Natural killer cell (primary cell): ENCODE results near the gene SUSD2. TPM values are rescaled to one million over a fixed set of nuclear protein-coding genes. Genes with fewer than 3 reads are reported as not detected.

Experiments used
- ATAC-seq, 3 donors: fragments of 150-1000 bp in 2 of 3; fragments of 200-7000 bp in 1 of 3; cut with Tn5 transposase; 1 replicate in 1 of 3; 2 replicates in 2 of 3; pipeline ENCODE4 v1.10.0; 2021; ENCODE audit warnings: mild to moderate bottlenecking in 2 of 3, moderate library complexity in 2 of 3
- DNase-seq, 2 donors: peaks; one replicate each; pipeline versions ENCODE4 v3.0.0 to v3.0.0-alpha.2; 2013 to 2021; ENCODE audit warnings: mixed read lengths in 1 of 2
- H3K27ac ChIP-seq: one replicate; pipeline ENCODE4 v1.5.1; 2013; ENCODE audit warnings: mild to moderate bottlenecking, low read length
- H3K27me3 ChIP-seq: one replicate; pipeline ENCODE4 v1.6.1; 2013; ENCODE audit warnings: low read length; ENCODE audit not compliant: control insufficient read depth, insufficient read depth
- H3K36me3 ChIP-seq: one replicate; pipeline ENCODE4 v1.6.1; 2013; ENCODE audit warnings: low read length; ENCODE audit not compliant: control insufficient read depth, insufficient read depth
- H3K4me1 ChIP-seq: one replicate; pipeline ENCODE4 v1.6.1; 2013; ENCODE audit warnings: low read length; ENCODE audit not compliant: control insufficient read depth, insufficient read depth
- H3K4me3 ChIP-seq: one replicate; pipeline ENCODE4 v1.5.1; 2013; ENCODE audit warnings: low read length
- H3K9me3 ChIP-seq: one replicate; pipeline ENCODE4 v1.6.1; 2013; ENCODE audit warnings: low read length; ENCODE audit not compliant: control insufficient read depth, insufficient read depth
- H3K27ac Mint-ChIP-seq, 2 donors: one replicate each; pipeline ENCODE4 v1.8.0; 2022; ENCODE audit warnings: mild to moderate bottlenecking in 2 of 2, mixed read lengths in 2 of 2, moderate library complexity in 1 of 2
- H3K27me3 Mint-ChIP-seq, 2 donors: one replicate each; pipeline ENCODE4 v1.8.0; 2022; ENCODE audit warnings: low read depth in 2 of 2, mixed read lengths in 2 of 2
- H3K36me3 Mint-ChIP-seq: one replicate; pipeline ENCODE4 v1.8.0; 2022; ENCODE audit warnings: mixed read lengths
- H3K4me1 Mint-ChIP-seq, 2 donors: one replicate each; pipeline ENCODE4 v1.8.0; 2022; ENCODE audit warnings: mixed read lengths in 2 of 2
- H3K4me3 Mint-ChIP-seq: one replicate; pipeline ENCODE4 v1.8.0; 2022; ENCODE audit warnings: mild to moderate bottlenecking, moderate library complexity, mixed read lengths
- H3K9me3 Mint-ChIP-seq, 2 donors: one replicate each; pipeline ENCODE4 v1.8.0; 2022; ENCODE audit warnings: mixed read lengths in 2 of 2
- CTCF ChIP-seq: fragments of 200-600 bp; IDR thresholded peaks from one replicate; pipeline ENCODE4 v1.8.0; 2022; ENCODE audit warnings: antibody characterized with exemption
- WGBS: methylation state at CpG from one replicate; pipeline ENCODE4 v1.1.7; 2013; ENCODE audit warnings: missing lambda C conversion rate; ENCODE audit not compliant: insufficient coverage; 5-methylcytosine and 5-hydroxymethylcytosine counted together
- intact Hi-C: fragments of 100-400 bp; cut with micrococcal nuclease; formaldehyde crosslinking; loops from one replicate; pipeline ENCODE4 v1.14.2; 2022
- total RNA-seq, 4 donors: library from RNA; stranded (reverse); fragments of 120-200 nt in 1 of 4; gene quantifications; one replicate each; pipeline versions ENCODE4 v1.2.3 to v1.2.4, GENCODE V29; 2013 to 2022

Gene SUSD2
- total RNA-seq, 3 donors from 2014 or later (not counting 1 experiment from before 2014, with no cell fraction given) = 0.75 to 1.7 (median 1.5) TPM

GRCh38 chr22:24141586-24141985 is 39.7 kb upstream of the SUSD2 start:
- DNase-seq (peak in 1 of 2 donors; percentile 61), ATAC-seq (peak; percentile 39 to 66 (median 59))
- H3K4me1 Mint-ChIP-seq = peaks cover 10 to 46% of the 10 kb centered on the region in 2 donors

GRCh38 chr22:24142241-24142640 is 39.0 kb upstream of the SUSD2 start:
- Mint-ChIP-seq H3K4me3 (no peak overlapping the region), H3K27ac (peak overlapping the region in 1 of 2 donors; percentile 57), H3K36me3 (no peaks in the 10 kb centered on the region), H3K4me1 (peaks cover 12 to 51% of the 10 kb centered on the region in 2 donors), H3K27me3 (no peaks in the 10 kb centered on the region), H3K9me3 (no peaks in the 10 kb centered on the region)
- H3K4me3 ChIP-seq = no peak overlapping the region
- peak overlapping the region; percentile 55 for H3K27ac ChIP-seq
- DNase-seq (no peak), ATAC-seq (no peak)
- WGBS = 93% methylated on average over 2 of the region's 2 CpGs
- H3K36me3 ChIP-seq = peaks cover 5% of the 10 kb centered on the region
- TF ChIP-seq CTCF = no peak
- H3K4me1 ChIP-seq = peaks cover 65% of the 10 kb centered on the region
- H3K9me3 ChIP-seq = no peaks in the 10 kb centered on the region
- no peaks in the 10 kb centered on the region for H3K27me3 ChIP-seq
- intact Hi-C loops = no loop called here

More at GRCh38 chr22:24141586-24141985, 39.7 kb upstream of the SUSD2 start:
- peak overlapping the region; percentile 55 for H3K27ac ChIP-seq
- H3K4me1 ChIP-seq = peaks cover 59% of the 10 kb centered on the region
- H3K36me3 ChIP-seq = peaks cover 8% of the 10 kb centered on the region
- TF ChIP-seq CTCF = no peak
- 34% methylated on average over 2 of the region's 2 CpGs for WGBS
- no peaks in the 10 kb centered on the region for H3K27me3 Mint-ChIP-seq
- H3K36me3 Mint-ChIP-seq = no peaks in the 10 kb centered on the region
- H3K4me3 ChIP-seq = no peak overlapping the region
- peak overlapping the region in 1 of 2 donors; percentile 57 for H3K27ac Mint-ChIP-seq
- no peaks in the 10 kb centered on the region for H3K27me3 ChIP-seq
- intact Hi-C loops = no loop called here
- H3K4me3 Mint-ChIP-seq = no peak overlapping the region
- no peaks in the 10 kb centered on the region for H3K9me3 Mint-ChIP-seq
- no peaks in the 10 kb centered on the region for H3K9me3 ChIP-seq

- Histone ChIP-seq H3K27ac (no peak overlapping the region), H3K27me3 (no peaks in the 10 kb centered on the region), H3K4me1 (peaks cover 71% of the 10 kb centered on the region), H3K4me3 (no peak overlapping the region), H3K36me3 (peaks cover 3% of the 10 kb centered on the region), H3K9me3 (no peaks in the 10 kb centered on the region)
- Mint-ChIP-seq H3K9me3 (no peaks in the 10 kb centered on the region), H3K27me3 (no peaks in the 10 kb centered on the region), H3K27ac (no peak overlapping the region), H3K36me3 (no peaks in the 10 kb centered on the region), H3K4me1 (peaks cover 18 to 53% of the 10 kb centered on the region in 2 donors), H3K4me3 (no peak overlapping the region)
- 93% methylated on average over 3 of the region's 3 CpGs for WGBS
- no peak for TF ChIP-seq CTCF
- DNase-seq = no peak
- no peak for ATAC-seq
- intact Hi-C loops = no loop called here
Observed at GRCh38 chr22:24142831-24143230, 38.5 kb upstream of the SUSD2 start.

GRCh38 chr22:24144056-24144777 is 37.1 kb upstream of the SUSD2 start:
- H3K9me3 Mint-ChIP-seq = no peaks in the 10 kb centered on the region
- intact Hi-C loops = no loop called here
- H3K4me3 Mint-ChIP-seq = no peak overlapping the region

More at GRCh38 chr22:24144056-24144777, 37.1 kb upstream of the SUSD2 start:
- Histone ChIP-seq H3K4me3 (no peak overlapping the region), H3K9me3 (no peaks in the 10 kb centered on the region), H3K27ac (no peak overlapping the region), H3K36me3 (peaks cover 3% of the 10 kb centered on the region), H3K27me3 (no peaks in the 10 kb centered on the region), H3K4me1 (peaks cover 78% of the 10 kb centered on the region)
- H3K4me1 Mint-ChIP-seq = peaks cover 27 to 55% of the 10 kb centered on the region in 2 donors
- TF ChIP-seq CTCF = no peak
- H3K36me3 Mint-ChIP-seq = no peaks in the 10 kb centered on the region
- 100% methylated on average over 1 of the region's 1 CpG for WGBS
- ATAC-seq (no peak), DNase-seq (no peak)
- H3K27me3 Mint-ChIP-seq = no peaks in the 10 kb centered on the region
- peak overlapping the region; percentile 31 to 81 for H3K27ac Mint-ChIP-seq
